Astrocyte of the cerebellum (primary cell): ENCODE data around the gene PTCH1.
A peak's percentile ranks its signal among the peaks of the same experiment; 100 is the strongest.

Experiments used
- DNase-seq: peaks from one replicate; pipeline ENCODE4 v3.0.0-alpha.2; 2011; ENCODE audit warnings: low read depth
- H3K4me3 ChIP-seq: 2 replicates; pipeline ENCODE4 v1.5.1; 2011; ENCODE audit warnings: mild to moderate bottlenecking, low read depth, low read length, moderate library complexity
- in situ Hi-C: cut with HindIII; loops from 2 replicates; pipeline ENCODE4 v1.10.0; 2017; ENCODE audit warnings: low sequenced_read_pairs
- TF ChIP-seq, protein P1 (sequence below): IDR thresholded peaks from 2 replicates; pipeline ENCODE4 v1.5.1; 2012; ENCODE audit warnings: low read length, low read depth, moderate library complexity, mild to moderate bottlenecking; ENCODE audit errors: missing control alignments

Gene PTCH1

DNA sequence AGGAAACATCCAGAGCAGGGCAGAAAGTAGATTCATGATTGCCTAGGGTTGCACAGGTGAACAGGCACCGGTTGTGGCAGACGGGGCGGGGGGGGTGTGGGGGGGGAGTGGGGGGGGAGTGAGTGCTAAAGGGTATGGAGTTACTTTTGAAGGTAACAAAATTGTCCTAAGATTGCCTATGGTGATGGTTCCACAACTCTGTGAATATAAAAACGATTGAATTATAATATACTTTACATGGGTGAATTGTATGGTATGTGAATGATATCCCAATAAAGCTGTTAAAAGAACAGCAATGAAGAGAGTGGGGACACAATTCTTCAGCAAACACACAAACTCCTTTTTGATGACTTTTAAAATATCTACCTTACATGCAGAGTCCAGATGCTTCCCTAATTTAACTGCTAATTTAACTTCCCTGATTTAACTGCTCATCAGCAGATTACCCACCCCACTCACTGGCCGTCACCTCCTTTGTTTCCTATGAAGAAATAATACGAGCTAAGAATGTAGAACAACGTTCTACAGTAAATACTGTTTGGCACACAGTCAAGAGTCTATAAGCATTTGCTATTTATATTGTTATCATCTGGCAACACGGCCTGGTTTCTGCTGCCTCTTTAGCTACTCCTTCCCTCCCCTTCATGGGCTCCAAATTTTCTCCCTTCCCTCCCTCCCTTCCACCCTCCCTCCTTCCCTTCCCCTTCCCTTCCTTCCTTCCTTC lies 83.5 kb downstream of the PTCH1 start:
- in situ Hi-C loops: no loop called here
- TF ChIP-seq, protein P1, sequence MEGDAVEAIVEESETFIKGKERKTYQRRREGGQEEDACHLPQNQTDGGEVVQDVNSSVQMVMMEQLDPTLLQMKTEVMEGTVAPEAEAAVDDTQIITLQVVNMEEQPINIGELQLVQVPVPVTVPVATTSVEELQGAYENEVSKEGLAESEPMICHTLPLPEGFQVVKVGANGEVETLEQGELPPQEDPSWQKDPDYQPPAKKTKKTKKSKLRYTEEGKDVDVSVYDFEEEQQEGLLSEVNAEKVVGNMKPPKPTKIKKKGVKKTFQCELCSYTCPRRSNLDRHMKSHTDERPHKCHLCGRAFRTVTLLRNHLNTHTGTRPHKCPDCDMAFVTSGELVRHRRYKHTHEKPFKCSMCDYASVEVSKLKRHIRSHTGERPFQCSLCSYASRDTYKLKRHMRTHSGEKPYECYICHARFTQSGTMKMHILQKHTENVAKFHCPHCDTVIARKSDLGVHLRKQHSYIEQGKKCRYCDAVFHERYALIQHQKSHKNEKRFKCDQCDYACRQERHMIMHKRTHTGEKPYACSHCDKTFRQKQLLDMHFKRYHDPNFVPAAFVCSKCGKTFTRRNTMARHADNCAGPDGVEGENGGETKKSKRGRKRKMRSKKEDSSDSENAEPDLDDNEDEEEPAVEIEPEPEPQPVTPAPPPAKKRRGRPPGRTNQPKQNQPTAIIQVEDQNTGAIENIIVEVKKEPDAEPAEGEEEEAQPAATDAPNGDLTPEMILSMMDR: no peak
- no peak for DNase-seq
- no peak overlapping the region for H3K4me3 ChIP-seq

DNA sequence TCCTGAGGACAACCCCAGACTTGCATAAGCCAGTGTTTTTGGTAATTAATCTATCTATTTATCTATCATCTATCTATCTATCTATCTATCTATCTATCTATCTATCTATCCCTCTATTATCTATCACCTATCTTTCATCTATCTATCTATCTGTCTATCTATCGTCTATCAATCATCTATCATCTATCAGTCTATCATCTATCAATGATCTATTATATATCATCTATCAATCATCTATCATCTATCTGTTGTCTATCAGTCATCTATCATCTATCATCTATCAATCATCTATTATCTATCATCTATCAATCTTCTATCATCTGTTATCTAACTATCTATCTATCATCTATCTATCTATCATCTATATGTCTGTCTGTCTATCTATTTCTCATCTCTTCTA lies 85.5 kb downstream of the PTCH1 start:
- in situ Hi-C loops: no loop called here
- no peak overlapping the region for H3K4me3 ChIP-seq
- TF ChIP-seq, protein P1: no peak
- no peak for DNase-seq

DNA sequence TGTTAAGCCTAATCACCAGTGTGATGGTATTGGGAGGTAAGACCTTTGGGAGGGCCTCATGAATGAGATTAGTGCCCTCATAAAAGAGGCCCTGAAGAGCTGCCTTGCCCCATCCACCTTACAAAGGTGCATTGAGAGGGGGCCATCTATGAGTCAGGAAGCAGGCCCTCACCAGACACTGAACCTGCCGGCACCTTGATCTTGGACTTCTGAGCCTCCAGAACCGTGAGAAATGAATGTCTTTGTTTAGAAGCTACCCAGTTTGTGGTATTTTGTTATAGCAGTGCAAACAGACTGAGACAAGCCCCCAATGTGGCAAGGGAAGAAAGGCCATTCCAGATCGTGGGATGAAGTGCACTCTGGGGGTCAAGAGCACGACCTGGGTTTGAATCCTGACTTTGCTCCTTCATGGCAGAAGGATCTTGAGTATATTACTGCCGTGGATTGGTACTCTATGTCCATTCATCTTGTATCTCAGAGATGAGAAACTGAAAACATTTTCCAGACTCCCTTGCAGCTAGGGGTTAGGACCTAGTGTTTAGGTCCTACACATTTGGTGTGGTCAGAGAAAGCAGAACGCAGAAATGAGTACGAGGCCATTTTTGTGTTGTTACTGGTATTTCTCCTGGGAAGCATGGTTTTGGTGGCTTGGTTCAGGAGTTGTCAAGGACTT lies 86.7 kb downstream of the PTCH1 start:
- no peak for DNase-seq
- TF ChIP-seq, protein P1: no peak
- no peak overlapping the region for H3K4me3 ChIP-seq
- in situ Hi-C loops: no loop called here

DNA sequence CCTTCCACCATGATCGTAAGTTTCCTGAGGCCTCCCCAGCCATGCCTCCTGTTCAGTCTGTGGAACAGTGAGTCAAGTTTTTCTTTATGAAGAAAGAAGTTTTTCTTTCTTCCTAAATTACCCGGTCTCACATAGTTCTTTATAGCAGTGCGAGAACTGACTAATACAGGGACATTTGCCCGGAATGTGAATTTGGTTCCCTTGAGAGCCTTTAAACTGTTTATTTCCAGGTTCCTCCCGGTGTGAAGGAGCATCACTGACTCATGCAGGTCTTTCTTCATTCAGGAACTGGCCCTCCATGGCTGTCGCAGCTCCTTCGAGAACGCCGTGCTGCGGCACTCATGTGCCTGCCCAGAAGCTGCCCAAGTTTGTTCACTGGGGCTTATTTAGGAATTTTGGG lies 87.7 kb downstream of the PTCH1 start:
- H3K4me3 ChIP-seq: no peak overlapping the region
- TF ChIP-seq, protein P1: no peak
- DNase-seq: no peak
- in situ Hi-C loops: no loop called here

DNA sequence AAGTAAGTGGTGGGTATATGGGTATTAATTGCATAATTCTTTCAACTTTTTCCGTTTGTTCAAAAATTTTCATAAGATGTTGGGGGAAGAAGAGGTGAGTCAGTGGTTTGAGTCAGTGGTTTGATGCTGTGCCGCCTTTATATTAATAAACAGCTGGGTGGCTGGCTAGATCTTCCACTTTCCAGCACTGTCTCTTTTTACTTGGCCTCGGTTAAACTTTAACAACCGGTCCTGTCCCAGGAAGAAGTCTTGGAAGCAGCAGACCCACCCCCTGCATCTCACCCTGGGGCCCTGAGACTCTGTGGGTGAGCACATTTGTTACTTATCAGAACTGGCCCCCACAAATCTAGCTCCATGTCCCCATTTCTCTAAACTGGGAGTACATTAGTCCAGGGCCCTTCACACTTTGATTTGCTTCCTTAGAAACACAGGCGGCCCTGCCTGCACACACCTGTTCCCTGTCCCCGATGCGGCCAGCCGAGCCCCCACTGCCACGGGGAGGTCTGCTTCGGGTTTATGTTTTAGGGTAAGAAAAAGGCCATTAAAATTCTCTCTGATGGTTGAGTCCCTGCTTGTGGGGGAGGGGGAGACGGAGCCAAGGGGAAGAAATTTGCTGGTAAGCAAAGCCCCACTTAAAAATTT lies 90.7 kb downstream of the PTCH1 start:
- TF ChIP-seq, protein P1: no peak
- DNase-seq: peak; percentile 8
- H3K4me3 ChIP-seq: peak overlapping the region; percentile 34
- in situ Hi-C loops: no loop called here

DNA sequence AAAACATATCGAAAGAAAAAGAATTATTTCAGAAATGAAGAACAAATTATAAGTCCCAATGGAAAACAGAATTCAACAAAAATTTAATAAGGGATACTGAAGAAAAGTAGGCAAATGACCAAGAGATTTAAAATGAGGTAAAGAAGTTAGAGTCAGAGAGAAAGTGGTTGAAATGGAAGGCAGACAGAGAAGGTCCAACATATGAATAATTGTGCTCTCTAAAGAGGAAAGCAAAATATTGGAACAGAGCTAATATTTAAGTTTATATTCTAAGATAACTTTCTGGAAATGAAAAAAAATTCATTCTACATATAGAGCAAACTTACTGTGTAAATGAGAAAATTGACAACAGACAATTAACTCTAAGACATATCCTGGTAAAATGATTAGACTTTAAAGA lies 94.1 kb downstream of the PTCH1 start:
- in situ Hi-C loops: no loop called here
- TF ChIP-seq, protein P1: no peak
- DNase-seq: no peak
- H3K4me3 ChIP-seq: no peak overlapping the region
